ENCODE results near the gene DNAH12. TPM values are rescaled to one million over a fixed set of nuclear protein-coding genes. Genes with fewer than 3 reads are reported as not detected.

The DNAH12 gene, protein sequence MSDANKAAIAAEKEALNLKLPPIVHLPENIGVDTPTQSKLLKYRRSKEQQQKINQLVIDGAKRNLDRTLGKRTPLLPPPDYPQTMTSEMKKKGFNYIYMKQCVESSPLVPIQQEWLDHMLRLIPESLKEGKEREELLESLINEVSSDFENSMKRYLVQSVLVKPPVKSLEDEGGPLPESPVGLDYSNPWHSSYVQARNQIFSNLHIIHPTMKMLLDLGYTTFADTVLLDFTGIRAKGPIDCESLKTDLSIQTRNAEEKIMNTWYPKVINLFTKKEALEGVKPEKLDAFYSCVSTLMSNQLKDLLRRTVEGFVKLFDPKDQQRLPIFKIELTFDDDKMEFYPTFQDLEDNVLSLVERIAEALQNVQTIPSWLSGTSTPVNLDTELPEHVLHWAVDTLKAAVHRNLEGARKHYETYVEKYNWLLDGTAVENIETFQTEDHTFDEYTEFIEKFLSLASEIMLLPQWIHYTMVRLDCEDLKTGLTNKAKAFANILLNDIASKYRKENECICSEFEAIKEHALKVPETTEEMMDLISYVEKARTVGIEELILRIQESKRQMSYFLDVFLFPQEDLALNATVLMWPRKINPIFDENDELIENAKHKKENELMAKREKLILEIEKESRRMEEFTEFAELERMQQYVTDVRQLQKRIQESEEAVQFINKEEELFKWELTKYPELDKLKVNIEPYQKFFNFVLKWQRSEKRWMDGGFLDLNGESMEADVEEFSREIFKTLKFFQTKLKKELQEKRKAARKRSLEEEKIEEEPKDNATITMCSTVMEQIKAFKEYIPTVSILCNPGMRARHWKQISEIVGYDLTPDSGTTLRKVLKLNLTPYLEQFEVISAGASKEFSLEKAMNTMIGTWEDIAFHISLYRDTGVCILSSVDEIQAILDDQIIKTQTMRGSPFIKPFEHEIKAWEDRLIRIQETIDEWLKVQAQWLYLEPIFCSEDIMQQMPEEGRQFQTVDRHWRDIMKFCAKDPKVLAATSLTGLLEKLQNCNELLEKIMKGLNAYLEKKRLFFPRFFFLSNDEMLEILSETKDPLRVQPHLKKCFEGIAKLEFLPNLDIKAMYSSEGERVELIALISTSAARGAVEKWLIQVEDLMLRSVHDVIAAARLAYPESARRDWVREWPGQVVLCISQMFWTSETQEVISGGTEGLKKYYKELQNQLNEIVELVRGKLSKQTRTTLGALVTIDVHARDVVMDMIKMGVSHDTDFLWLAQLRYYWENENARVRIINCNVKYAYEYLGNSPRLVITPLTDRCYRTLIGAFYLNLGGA (N-terminal part only)
- under 1 TPM; 0.10 to 0.18 TPM for total RNA-seq
- not detected for polyA plus RNA-seq
- long read RNA-seq, donor 1: 0 reads
- long read RNA-seq, donor 2: 0 reads

DNA sequence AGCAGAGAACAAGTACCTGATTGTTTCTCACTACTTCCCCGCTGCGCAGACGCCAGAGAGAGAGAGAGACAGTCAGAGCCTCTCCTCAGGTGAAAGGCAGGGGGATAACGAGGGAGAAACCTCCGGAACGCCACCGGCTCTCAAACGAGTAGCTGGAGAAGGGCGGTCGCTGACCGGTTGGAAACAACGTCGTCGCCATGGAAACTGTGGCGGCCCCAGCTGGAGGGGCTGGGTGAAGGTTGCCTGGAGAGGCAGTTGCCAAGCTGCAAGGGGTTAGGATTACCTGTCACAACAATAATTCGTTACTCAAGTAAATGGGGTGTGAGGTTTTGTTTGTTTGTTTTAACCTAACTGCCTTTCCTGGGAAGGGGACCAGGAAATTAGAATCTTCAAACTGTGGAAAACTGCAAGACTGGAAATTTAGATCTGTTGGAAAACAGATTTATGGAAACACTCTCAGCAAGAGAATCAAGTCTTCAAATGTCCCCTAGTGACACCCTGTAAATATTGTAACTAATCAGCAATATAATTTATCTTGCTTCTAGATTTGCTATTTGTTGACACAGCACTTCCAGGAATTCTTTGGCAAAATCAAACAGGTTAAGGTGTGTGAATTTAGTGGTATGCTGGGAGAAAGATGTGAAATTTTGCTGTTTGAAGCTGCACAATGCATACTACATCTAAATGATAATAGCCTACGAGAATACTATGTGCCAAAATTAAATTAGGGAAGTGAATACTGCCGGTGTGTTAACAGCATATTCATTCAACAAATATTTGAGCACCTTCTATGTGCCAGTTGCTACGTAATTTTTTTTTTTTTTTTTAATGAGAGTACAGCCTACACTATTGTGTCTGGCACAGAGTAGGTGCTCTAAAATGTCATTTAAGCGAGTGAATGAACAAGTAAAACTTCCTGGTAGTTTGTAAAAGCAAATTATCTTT lies at the start of gene DNAH12:
DNAH12 (minus strand) TSS at position 164 of the 945 bp plus-strand sequence. CDS start 1,474 bp downstream, outside the sequence.
- Histone ChIP-seq H3K36me3 (ENCODE audit: control insufficient read depth in 1 of 2, insufficient read depth in 2 of 2, low read length in 1 of 2) (no peaks in the 10 kb centered on the region), H3K4me3 (ENCODE audit: low read length in 2 of 2) (no peak within 1 kb of the TSS), H3K9me3 (ENCODE audit: control insufficient read depth, low read length) (no peaks in the 10 kb centered on the region), H3K27me3 (ENCODE audit: control insufficient read depth in 1 of 2, insufficient read depth in 2 of 2, low read length in 1 of 2) (no peaks in the 10 kb centered on the region), H3K4me1 (ENCODE audit: control insufficient read depth in 1 of 2, insufficient read depth in 2 of 2, low read length in 2 of 2) (no peaks in the 10 kb centered on the region), H3K27ac (ENCODE audit: low read depth in 1 of 2, low read length in 2 of 2) (no peak within 1 kb of the TSS)
- 3 to 5% methylated on average over 20 of the region's 20 CpGs for WGBS, 2 donors
- ATAC-seq (ENCODE audit: low FRiP score) (no peak), DNase-seq (peak in 1 of 2 donors; percentile 80)
- intact Hi-C loops (cut with DNase I): no loop called here

DNA sequence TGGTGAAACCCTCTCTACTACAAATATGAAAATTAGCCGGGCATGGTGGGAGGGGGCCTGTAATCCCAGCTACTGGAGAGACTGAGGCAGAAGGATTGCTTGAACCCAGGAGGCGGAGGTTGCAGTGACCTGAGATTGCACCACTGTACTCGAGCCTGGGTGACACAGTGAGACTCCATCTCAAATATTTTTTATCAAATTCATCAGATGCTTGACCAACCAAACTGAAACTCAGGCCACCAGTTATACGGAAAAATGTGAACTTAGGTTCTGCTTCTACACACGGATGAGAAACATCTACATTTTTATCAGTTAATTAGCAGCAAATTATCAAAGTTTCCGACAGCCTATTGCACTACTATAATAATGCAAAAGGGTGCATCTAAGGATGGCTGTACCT lies 48.2 kb upstream of the DNAH12 start:
- H3K27me3 ChIP-seq (ENCODE audit: control insufficient read depth in 1 of 2, insufficient read depth in 2 of 2, low read length in 1 of 2): no peaks in the 10 kb centered on the region
- peaks cover 0 to 6% of the 10 kb centered on the region in 2 donors for H3K4me1 ChIP-seq (ENCODE audit: control insufficient read depth in 1 of 2, insufficient read depth in 2 of 2, low read length in 2 of 2)
- DNase-seq (no peak), ATAC-seq (ENCODE audit: low FRiP score) (no peak)
- H3K9me3 ChIP-seq (ENCODE audit: control insufficient read depth, low read length): no peaks in the 10 kb centered on the region
- no peak overlapping the region for H3K27ac ChIP-seq (ENCODE audit: low read depth in 1 of 2, low read length in 2 of 2)
- H3K36me3 ChIP-seq (ENCODE audit: control insufficient read depth in 1 of 2, insufficient read depth in 2 of 2, low read length in 1 of 2): no peaks in the 10 kb centered on the region
- H3K4me3 ChIP-seq (ENCODE audit: low read length in 2 of 2): no peak overlapping the region
- intact Hi-C loops (cut with DNase I): loop anchor here in 1 of 2 donors (5.0 kb wide), 1 partner anchor 35 kb away; the partner anchor contains the start of gene PDE12
- 42 to 47% methylated on average over 6 of the region's 6 CpGs for WGBS, 2 donors

DNA sequence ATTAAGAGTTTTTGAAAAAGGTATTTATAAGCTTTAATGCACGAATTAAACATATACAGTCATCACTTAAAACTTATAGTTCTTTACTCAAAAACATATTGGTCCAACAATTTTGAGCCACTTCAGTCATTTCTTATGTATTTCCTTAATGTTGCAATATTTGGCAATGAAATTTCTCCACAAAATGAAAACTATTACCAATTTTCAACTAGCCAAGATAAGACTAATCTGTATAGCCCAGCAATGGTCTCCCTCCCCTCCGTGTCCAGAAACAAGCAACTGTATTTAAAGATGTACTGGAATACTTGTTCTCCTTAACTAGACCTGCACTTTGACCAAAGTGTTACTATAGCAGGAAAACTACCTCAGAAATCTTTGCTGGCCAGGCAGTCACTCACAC lies 43.8 kb upstream of the DNAH12 start:
- Histone ChIP-seq H3K9me3 (ENCODE audit: control insufficient read depth, low read length) (no peaks in the 10 kb centered on the region), H3K27ac (ENCODE audit: low read depth in 1 of 2, low read length in 2 of 2) (no peak overlapping the region), H3K27me3 (ENCODE audit: control insufficient read depth in 1 of 2, insufficient read depth in 2 of 2, low read length in 1 of 2) (no peaks in the 10 kb centered on the region), H3K4me3 (ENCODE audit: low read length in 2 of 2) (no peak overlapping the region), H3K36me3 (ENCODE audit: control insufficient read depth in 1 of 2, insufficient read depth in 2 of 2, low read length in 1 of 2) (peaks cover 0 to under 1% of the 10 kb centered on the region in 2 donors), H3K4me1 (ENCODE audit: control insufficient read depth in 1 of 2, insufficient read depth in 2 of 2, low read length in 2 of 2) (peaks cover 0 to 6% of the 10 kb centered on the region in 2 donors)
- ATAC-seq (ENCODE audit: low FRiP score): no peak
- DNase-seq: no peak
- intact Hi-C loops (cut with DNase I): no loop called here
- WGBS, 2 donors: 43 to 56% methylated on average over 2 of the region's 2 CpGs

DNA sequence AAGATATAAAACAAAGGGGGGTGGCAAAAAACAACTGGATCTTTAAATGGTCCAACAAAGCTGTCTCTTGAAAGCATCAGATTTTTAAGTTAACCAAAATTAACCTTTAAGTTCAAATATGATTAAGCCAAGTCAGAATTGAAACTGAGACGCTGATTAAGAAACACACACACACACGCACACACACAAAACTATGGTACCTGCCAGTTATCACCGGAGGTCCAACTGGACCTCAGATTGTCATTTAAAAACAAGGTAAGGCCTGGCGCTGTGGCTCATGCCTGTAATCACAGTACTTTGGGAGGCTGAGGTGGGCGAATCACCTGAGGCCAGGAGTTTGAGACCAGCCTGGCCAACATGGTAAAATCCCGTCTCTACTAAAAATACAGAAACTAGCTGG lies 42.6 kb upstream of the DNAH12 start:
- Histone ChIP-seq H3K27me3 (ENCODE audit: control insufficient read depth in 1 of 2, insufficient read depth in 2 of 2, low read length in 1 of 2) (no peaks in the 10 kb centered on the region), H3K36me3 (ENCODE audit: control insufficient read depth in 1 of 2, insufficient read depth in 2 of 2, low read length in 1 of 2) (peaks cover 0 to 3% of the 10 kb centered on the region in 2 donors), H3K9me3 (ENCODE audit: control insufficient read depth, low read length) (no peaks in the 10 kb centered on the region), H3K4me3 (ENCODE audit: low read length in 2 of 2) (no peak overlapping the region), H3K4me1 (ENCODE audit: control insufficient read depth in 1 of 2, insufficient read depth in 2 of 2, low read length in 2 of 2) (no peaks in the 10 kb centered on the region), H3K27ac (ENCODE audit: low read depth in 1 of 2, low read length in 2 of 2) (no peak overlapping the region)
- intact Hi-C loops (cut with DNase I): no loop called here
- no peak for DNase-seq
- 63 to 70% methylated on average over 6 of the region's 6 CpGs for WGBS, 2 donors
- no peak for ATAC-seq (ENCODE audit: low FRiP score)

DNA sequence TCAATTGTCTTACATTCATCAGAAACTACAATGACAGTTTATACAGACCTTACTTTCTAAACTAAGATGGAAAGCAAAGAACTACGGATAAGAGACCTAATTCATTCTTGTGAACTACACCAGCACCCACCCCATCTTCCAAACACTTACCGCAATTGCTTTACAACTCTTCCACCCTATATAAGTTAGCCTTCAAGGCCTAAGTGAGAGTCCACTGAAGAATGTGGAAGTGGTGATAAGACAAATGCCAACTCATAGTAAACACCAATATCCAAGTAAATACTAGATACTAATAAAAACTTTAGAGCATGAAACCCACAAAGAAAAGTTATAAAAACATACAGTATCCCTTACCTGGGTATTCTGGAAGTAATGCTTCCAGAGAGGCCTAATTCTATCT lies 39.4 kb upstream of the DNAH12 start:
- Histone ChIP-seq H3K4me1 (ENCODE audit: control insufficient read depth in 1 of 2, insufficient read depth in 2 of 2, low read length in 2 of 2) (no peaks in the 10 kb centered on the region), H3K27me3 (ENCODE audit: control insufficient read depth in 1 of 2, insufficient read depth in 2 of 2, low read length in 1 of 2) (no peaks in the 10 kb centered on the region), H3K27ac (ENCODE audit: low read depth in 1 of 2, low read length in 2 of 2) (no peak overlapping the region), H3K36me3 (ENCODE audit: control insufficient read depth in 1 of 2, insufficient read depth in 2 of 2, low read length in 1 of 2) (peaks cover 0 to 3% of the 10 kb centered on the region in 2 donors), H3K9me3 (ENCODE audit: control insufficient read depth, low read length) (no peaks in the 10 kb centered on the region), H3K4me3 (ENCODE audit: low read length in 2 of 2) (no peak overlapping the region)
- WGBS, 2 donors: 76 to 77% methylated on average over 2 of the region's 2 CpGs
- ATAC-seq (ENCODE audit: low FRiP score): no peak
- no peak for DNase-seq
- intact Hi-C loops (cut with DNase I): no loop called here

DNA sequence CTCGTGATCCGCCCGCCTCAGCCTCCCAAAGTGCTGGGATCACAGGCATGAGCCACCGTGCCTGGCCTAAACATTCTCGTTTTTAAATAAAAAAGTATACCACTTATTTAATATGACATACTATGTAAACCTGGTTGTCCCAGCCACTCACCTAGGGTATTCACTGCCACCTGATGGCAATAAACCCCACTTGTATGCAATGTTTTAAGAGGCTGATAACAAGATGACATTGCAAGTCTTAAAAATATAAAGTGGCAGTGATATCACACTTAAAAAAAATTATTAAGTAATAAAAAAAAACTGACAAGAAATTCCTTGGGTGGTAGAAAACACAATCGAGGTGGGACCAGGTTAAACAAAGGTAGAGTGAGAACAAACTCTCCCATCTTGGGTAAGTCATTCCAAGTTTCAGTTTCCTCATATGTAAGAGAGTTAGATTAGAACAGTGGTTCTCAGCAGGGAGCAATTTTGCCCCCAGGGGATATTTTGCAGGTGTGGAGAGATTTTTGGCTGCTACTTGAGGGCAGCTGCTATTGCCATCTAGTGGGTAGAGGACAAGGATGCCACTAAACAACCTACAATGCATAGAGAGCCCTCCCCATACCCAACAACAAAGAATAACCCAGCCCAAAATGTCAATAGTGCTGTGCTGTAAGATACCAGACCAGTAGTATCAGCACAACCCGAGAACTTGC lies 38.5 kb upstream of the DNAH12 start:
- no peaks in the 10 kb centered on the region for H3K27me3 ChIP-seq (ENCODE audit: control insufficient read depth in 1 of 2, insufficient read depth in 2 of 2, low read length in 1 of 2)
- no peak overlapping the region for H3K4me3 ChIP-seq (ENCODE audit: low read length in 2 of 2)
- 85 to 90% methylated on average over 6 to 7 of the region's 7 CpGs for WGBS, 2 donors
- H3K4me1 ChIP-seq (ENCODE audit: control insufficient read depth in 1 of 2, insufficient read depth in 2 of 2, low read length in 2 of 2): no peaks in the 10 kb centered on the region
- DNase-seq: no peak
- H3K9me3 ChIP-seq (ENCODE audit: control insufficient read depth, low read length): no peaks in the 10 kb centered on the region
- no peak for ATAC-seq (ENCODE audit: low FRiP score)
- intact Hi-C loops (cut with DNase I): no loop called here
- no peak overlapping the region for H3K27ac ChIP-seq (ENCODE audit: low read depth in 1 of 2, low read length in 2 of 2)
- H3K36me3 ChIP-seq (ENCODE audit: control insufficient read depth in 1 of 2, insufficient read depth in 2 of 2, low read length in 1 of 2): peaks cover 0 to 3% of the 10 kb centered on the region in 2 donors

DNA sequence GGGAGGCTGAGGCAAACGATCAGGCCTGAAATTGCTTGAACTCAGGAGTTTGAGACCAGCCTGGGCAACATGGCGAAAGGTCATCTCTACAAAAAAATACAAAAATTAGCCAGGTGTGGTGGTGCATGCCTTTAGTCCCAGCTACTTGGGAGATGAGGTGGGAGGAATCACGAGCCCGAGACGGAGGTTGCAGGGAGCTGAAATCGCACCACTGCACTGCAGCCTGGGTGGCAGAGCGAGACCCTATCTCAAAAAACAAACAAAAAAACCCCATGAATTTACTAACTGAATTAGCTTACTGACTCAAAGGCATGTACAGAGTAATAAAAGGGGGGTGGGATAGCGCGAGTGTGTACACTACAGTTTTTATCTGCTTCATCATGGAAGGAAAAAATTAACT lies 33.7 kb upstream of the DNAH12 start:
- 89 to 90% methylated on average over 9 of the region's 9 CpGs for WGBS, 2 donors
- intact Hi-C loops (cut with DNase I): no loop called here
- ATAC-seq (ENCODE audit: low FRiP score) (no peak), DNase-seq (no peak)
- H3K36me3 ChIP-seq (ENCODE audit: control insufficient read depth in 1 of 2, insufficient read depth in 2 of 2, low read length in 1 of 2): peaks cover 0 to 2% of the 10 kb centered on the region in 2 donors
- H3K4me3 ChIP-seq (ENCODE audit: low read length in 2 of 2): no peak overlapping the region
- H3K9me3 ChIP-seq (ENCODE audit: control insufficient read depth, low read length): no peaks in the 10 kb centered on the region
- no peaks in the 10 kb centered on the region for H3K4me1 ChIP-seq (ENCODE audit: control insufficient read depth in 1 of 2, insufficient read depth in 2 of 2, low read length in 2 of 2)
- no peak overlapping the region for H3K27ac ChIP-seq (ENCODE audit: low read depth in 1 of 2, low read length in 2 of 2)
- no peaks in the 10 kb centered on the region for H3K27me3 ChIP-seq (ENCODE audit: control insufficient read depth in 1 of 2, insufficient read depth in 2 of 2, low read length in 1 of 2)

Data from aorta (tissue), 5 donors.